ENCODE measurements around the gene MIEF2.
A peak's percentile ranks its signal among the peaks of the same experiment; 100 is the strongest.

MIEF2 gene

DNA sequence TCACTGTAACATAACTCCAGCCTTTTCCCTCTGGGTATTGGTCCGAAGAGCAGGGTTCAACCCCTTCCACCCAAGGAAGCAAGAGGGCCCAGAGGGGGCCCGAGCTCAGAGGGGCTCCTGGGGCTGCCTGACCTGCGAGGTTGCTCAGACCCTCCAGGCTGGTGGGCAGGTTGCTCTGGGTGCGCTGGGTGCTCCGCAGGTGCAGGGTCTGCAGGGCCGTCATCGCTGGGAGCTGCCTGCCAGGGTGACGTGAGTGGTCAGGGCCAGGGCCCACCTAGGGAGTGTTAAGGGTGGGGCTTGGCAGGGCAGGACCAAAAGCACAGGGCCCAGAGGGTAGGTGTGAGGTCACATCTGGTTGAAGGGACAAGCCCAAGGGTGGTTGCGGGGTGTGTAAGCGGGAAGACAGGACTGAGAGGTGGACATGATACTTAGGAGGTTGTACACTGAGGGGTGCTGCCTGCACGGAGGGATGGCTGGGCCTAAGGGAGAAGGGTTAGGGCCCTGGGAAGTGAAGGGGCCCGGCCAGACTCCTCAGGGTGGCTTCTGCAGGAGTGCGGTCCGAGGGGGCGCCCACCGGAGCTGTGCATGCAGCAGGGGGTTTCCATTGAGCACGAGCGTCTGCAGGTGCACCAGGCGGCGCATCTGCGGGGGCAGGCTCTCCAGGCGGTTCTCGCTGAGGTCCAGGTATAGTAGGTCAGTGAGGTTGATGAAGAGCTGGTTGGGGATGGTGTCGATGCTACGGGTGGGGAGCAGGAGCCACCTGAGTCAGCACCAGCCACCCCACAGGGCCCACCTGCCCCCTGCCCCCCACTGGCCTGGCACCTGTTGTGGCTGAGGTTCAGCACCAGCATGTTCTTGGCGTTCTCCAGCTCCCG, 6.3 kb upstream of the MIEF2 start:
- in situ Hi-C loops (cut with MboI; ENCODE audit: low sequenced_read_pairs, unreplicated experiment): no loop called here
- no peak for DNase-seq (ENCODE audit: low spot score)
- TF ChIP-seq, protein P1, sequence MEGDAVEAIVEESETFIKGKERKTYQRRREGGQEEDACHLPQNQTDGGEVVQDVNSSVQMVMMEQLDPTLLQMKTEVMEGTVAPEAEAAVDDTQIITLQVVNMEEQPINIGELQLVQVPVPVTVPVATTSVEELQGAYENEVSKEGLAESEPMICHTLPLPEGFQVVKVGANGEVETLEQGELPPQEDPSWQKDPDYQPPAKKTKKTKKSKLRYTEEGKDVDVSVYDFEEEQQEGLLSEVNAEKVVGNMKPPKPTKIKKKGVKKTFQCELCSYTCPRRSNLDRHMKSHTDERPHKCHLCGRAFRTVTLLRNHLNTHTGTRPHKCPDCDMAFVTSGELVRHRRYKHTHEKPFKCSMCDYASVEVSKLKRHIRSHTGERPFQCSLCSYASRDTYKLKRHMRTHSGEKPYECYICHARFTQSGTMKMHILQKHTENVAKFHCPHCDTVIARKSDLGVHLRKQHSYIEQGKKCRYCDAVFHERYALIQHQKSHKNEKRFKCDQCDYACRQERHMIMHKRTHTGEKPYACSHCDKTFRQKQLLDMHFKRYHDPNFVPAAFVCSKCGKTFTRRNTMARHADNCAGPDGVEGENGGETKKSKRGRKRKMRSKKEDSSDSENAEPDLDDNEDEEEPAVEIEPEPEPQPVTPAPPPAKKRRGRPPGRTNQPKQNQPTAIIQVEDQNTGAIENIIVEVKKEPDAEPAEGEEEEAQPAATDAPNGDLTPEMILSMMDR (IDR thresholded peaks at IDR 0.05; ENCODE audit: borderline replicate concordance, control extremely low read depth, extremely low read depth, insufficient read depth, missing control alignments): no peak

GRCh38 chr17:18254888-18255649, 5.4 kb upstream of the MIEF2 start:
- TF ChIP-seq, protein P1 (IDR thresholded peaks at IDR 0.05; ENCODE audit: borderline replicate concordance, control extremely low read depth, extremely low read depth, insufficient read depth, missing control alignments): no peak
- no peak for DNase-seq (ENCODE audit: low spot score)
- in situ Hi-C loops (cut with MboI; ENCODE audit: low sequenced_read_pairs, unreplicated experiment): no loop called here

GRCh38 chr17:18256351-18256750, 4.1 kb upstream of the MIEF2 start:
- TF ChIP-seq, protein P1 (IDR thresholded peaks at IDR 0.05; ENCODE audit: borderline replicate concordance, control extremely low read depth, extremely low read depth, insufficient read depth, missing control alignments): no peak
- DNase-seq (ENCODE audit: low spot score): no peak
- in situ Hi-C loops (cut with MboI; ENCODE audit: low sequenced_read_pairs, unreplicated experiment): no loop called here

GRCh38 chr17:18256776-18257175, 3.7 kb upstream of the MIEF2 start:
- TF ChIP-seq, protein P1 (IDR thresholded peaks at IDR 0.05; ENCODE audit: borderline replicate concordance, control extremely low read depth, extremely low read depth, insufficient read depth, missing control alignments): no peak
- no peak for DNase-seq (ENCODE audit: low spot score)
- in situ Hi-C loops (cut with MboI; ENCODE audit: low sequenced_read_pairs, unreplicated experiment): no loop called here

GRCh38 chr17:18257268-18257981, 3.0 kb upstream of the MIEF2 start:
- peak; percentile 72 for DNase-seq (ENCODE audit: low spot score)
- in situ Hi-C loops (cut with MboI; ENCODE audit: low sequenced_read_pairs, unreplicated experiment): no loop called here
- TF ChIP-seq, protein P1 (IDR thresholded peaks at IDR 0.05; ENCODE audit: borderline replicate concordance, control extremely low read depth, extremely low read depth, insufficient read depth, missing control alignments): no peak

DNA sequence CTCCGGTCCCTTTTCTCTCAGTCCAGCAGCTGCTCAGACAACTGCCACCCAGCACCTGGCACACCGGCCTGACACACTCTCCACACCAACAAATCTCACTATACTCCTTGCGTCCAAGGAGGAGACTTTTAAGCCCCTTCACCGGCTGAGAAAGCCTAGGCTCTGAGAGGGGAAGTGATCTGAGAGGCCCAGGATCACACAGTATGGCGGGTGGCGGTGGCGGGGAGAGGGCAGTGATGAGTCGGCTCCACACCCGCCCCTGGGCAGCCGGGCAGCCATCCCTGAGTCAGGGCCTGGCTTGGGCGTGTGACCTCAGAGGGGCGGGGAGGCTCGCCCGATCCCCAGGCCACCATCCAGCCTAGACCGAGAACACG, 2.5 kb upstream of the MIEF2 start:
- in situ Hi-C loops (cut with MboI; ENCODE audit: low sequenced_read_pairs, unreplicated experiment): no loop called here
- TF ChIP-seq, protein P1 (IDR thresholded peaks at IDR 0.05; ENCODE audit: borderline replicate concordance, control extremely low read depth, extremely low read depth, insufficient read depth, missing control alignments): no peak
- DNase-seq (ENCODE audit: low spot score): peak; percentile 81
